Measurements from ENCODE around the gene C5orf63. TPM values are rescaled to one million over a fixed set of nuclear protein-coding genes. Genes with fewer than 3 reads are reported as not detected.
"Not testable (repeated sequence)": the region's sequence is repeated elsewhere in the genome, so short reads cannot be mapped to it uniquely, and the experiment has no call there.

Gene C5orf63
- 1 to 10 TPM; 2.3 to 6.6 (median 4.4) TPM for total RNA-seq
- 1 to 10 TPM; 1.7 to 3.1 TPM for polyA plus RNA-seq
- long read RNA-seq, donor 1, full-length matches to known transcripts: 11 of 16 reads
- long read RNA-seq, donor 1, partial matches to known transcripts: 2 of 16 reads
- long read RNA-seq, donor 1, other reads (novel, unspliced or antisense): 3 of 16 reads
- long read RNA-seq, donor 2, full-length matches to known transcripts: 2 of 2 reads
- long read RNA-seq, donor 2, partial matches to known transcripts: 0 of 2 reads
- long read RNA-seq, donor 2, other reads (novel, unspliced or antisense): 0 of 2 reads
- long read RNA-seq, donor 3, full-length matches to known transcripts: 6 of 9 reads
- long read RNA-seq, donor 3, partial matches to known transcripts: 0 of 9 reads
- long read RNA-seq, donor 3, other reads (novel, unspliced or antisense): 3 of 9 reads

- TF ChIP-seq CTCF (IDR thresholded peaks at IDR 0.05) (peak in 1 of 3 donors; percentile 50), POLR2A (IDR thresholded peaks at IDR 0.05) (no peak)
- no peaks in the 10 kb centered on the region for H3K27me3 ChIP-seq
- H3K36me3 ChIP-seq: no peaks in the 10 kb centered on the region
- WGBS, 3 donors: 12 to 50% (median 19%) methylated on average over 56 of the region's 56 CpGs
- H3K9me3 ChIP-seq: no peaks in the 10 kb centered on the region
- peak within 1 kb of the TSS; percentile 65 for H3K4me3 ChIP-seq
- H3K27ac ChIP-seq: no peak within 1 kb of the TSS
- intact Hi-C loops (cut with DNase I): no loop called here
- H3K4me1 ChIP-seq (ENCODE audit: insufficient read depth): peaks cover 2% of the 10 kb centered on the region
- peak; percentile 51 to 76 (median 56) for DNase-seq
These were observed at the start of gene C5orf63 for GRCh38 chr5:127072861-127073846. Gene C5orf63, minus strand, starts transcription at chr5:127073502. Its CDS starts 14,507 bp downstream, at chr5:127058995.

GRCh38 chr5:127112347-127112864, 39.1 kb upstream of the C5orf63 start:
- intact Hi-C loops (cut with DNase I): no loop called here
- no peak for TF ChIP-seq EP300 (IDR thresholded peaks at IDR 0.05)
- no peak for TF ChIP-seq POLR2A (IDR thresholded peaks at IDR 0.05)
- no peak for TF ChIP-seq CTCF (IDR thresholded peaks at IDR 0.05)
- Histone ChIP-seq H3K36me3 (no peaks in the 10 kb centered on the region), H3K4me1 (ENCODE audit: insufficient read depth) (no peaks in the 10 kb centered on the region), H3K9me3 (no peaks in the 10 kb centered on the region), H3K27me3 (no peaks in the 10 kb centered on the region), H3K4me3 (no peak overlapping the region), H3K27ac (no peak overlapping the region)
- WGBS, 3 donors: 89 to 94% (median 94%) methylated on average over 3 of the region's 3 CpGs
- no peak for DNase-seq

GRCh38 chr5:127111112-127111511, 37.8 kb upstream of the C5orf63 start:
- DNase-seq: no peak
- intact Hi-C loops (cut with DNase I): no loop called here
- no peaks in the 10 kb centered on the region for H3K27me3 ChIP-seq
- no peaks in the 10 kb centered on the region for H3K36me3 ChIP-seq
- WGBS, 3 donors: 70 to 76% (median 72%) methylated on average over 2 of the region's 2 CpGs
- no peaks in the 10 kb centered on the region for H3K4me1 ChIP-seq (ENCODE audit: insufficient read depth)
- no peaks in the 10 kb centered on the region for H3K9me3 ChIP-seq
- TF ChIP-seq EP300 (IDR thresholded peaks at IDR 0.05) (no peak), POLR2A (IDR thresholded peaks at IDR 0.05) (no peak), CTCF (IDR thresholded peaks at IDR 0.05) (no peak)
- no peak overlapping the region for H3K27ac ChIP-seq
- H3K4me3 ChIP-seq: no peak overlapping the region

- H3K4me3 ChIP-seq; H3K36me3 ChIP-seq; H3K4me1 ChIP-seq (ENCODE audit: insufficient read depth); H3K9me3 ChIP-seq; DNase-seq; H3K27me3 ChIP-seq; intact Hi-C loops (cut with DNase I); H3K27ac ChIP-seq: not testable (repeated sequence)
- 88 to 94% (median 90%) methylated on average over 9 of the region's 9 CpGs for WGBS, 3 donors
These were observed 35.4 kb upstream of the C5orf63 start for GRCh38 chr5:127108624-127109260.
